HEK293 (cell line): ENCODE data around the gene NEK10.

Source experiments
- CTCF ChIP-seq: fragments of 450-650 bp; formaldehyde crosslinking; IDR thresholded peaks from 2 replicates; pipeline ENCODE4 v1.5.1; 2016; ENCODE audit warnings: missing biosample characterization, missing genetic modification characterization
- KLF16 ChIP-seq: fragments of 450-650 bp; formaldehyde crosslinking; IDR thresholded peaks from 2 replicates; pipeline ENCODE4 v1.5.1; 2017; ENCODE audit warnings: missing biosample characterization, missing genetic modification characterization
- PATZ1 ChIP-seq: fragments of 450-650 bp; formaldehyde crosslinking; IDR thresholded peaks from 2 replicates; pipeline ENCODE4 v1.5.1; 2016; ENCODE audit warnings: missing biosample characterization, missing genetic modification characterization
- RBAK ChIP-seq: fragments of 450-650 bp; formaldehyde crosslinking; IDR thresholded peaks from 2 replicates; pipeline ENCODE4 v1.5.1; 2016; ENCODE audit warnings: missing biosample characterization, missing genetic modification characterization
- SETDB1 ChIP-seq: IDR thresholded peaks from one replicate; pipeline ENCODE4 v1.6.1; 2017; ENCODE audit warnings: mild to moderate bottlenecking, low read length, moderate library complexity, mixed read lengths; ENCODE audit not compliant: insufficient read length
- SP2 ChIP-seq: fragments of 450-650 bp; formaldehyde crosslinking; IDR thresholded peaks from 2 replicates; pipeline ENCODE4 v1.5.1; 2016; ENCODE audit warnings: missing biosample characterization, missing genetic modification characterization
- ZBTB1 ChIP-seq: fragments of 450-650 bp; formaldehyde crosslinking; IDR thresholded peaks from 2 replicates; pipeline ENCODE4 v1.5.1; 2016; ENCODE audit warnings: missing biosample characterization, missing genetic modification characterization
- ZNF184 ChIP-seq: fragments of 450-650 bp; IDR thresholded peaks from 2 replicates; pipeline ENCODE4 v1.5.1; 2018; ENCODE audit warnings: missing biosample characterization, mild to moderate bottlenecking, missing genetic modification characterization
- ZNF274 ChIP-seq, 2 experiments: fragments of 200-500 bp in 1 of 2; fragments of 450-650 bp in 1 of 2; sonication (Bioruptor generic) in 1 of 2; formaldehyde crosslinking in 1 of 2; IDR thresholded peaks; 2 replicates each; pipeline versions ENCODE4 v1.5.1 to v1.6.1; 2014 to 2016; ENCODE audit warnings: borderline replicate concordance in 1 of 2, inconsistent platforms in 1 of 2, low read length in 1 of 2, missing biosample characterization in 1 of 2, missing genetic modification characterization in 1 of 2
- ZNF558 ChIP-seq: fragments of 450-650 bp; formaldehyde crosslinking; IDR thresholded peaks from 2 replicates; pipeline ENCODE4 v1.5.1; 2016; ENCODE audit warnings: missing biosample characterization, missing genetic modification characterization

GRCh38 chr3:27254896-27255295, 114.3 kb downstream of the NEK10 start:
- no peak for TF ChIP-seq CTCF
- TF ChIP-seq ZBTB1 (tag by site-specific recombination) = no peak
- TF ChIP-seq ZNF184 = no peak
- TF ChIP-seq KLF16 (tag by site-specific recombination) = no peak
- TF ChIP-seq SETDB1 = no peak
- no peak for TF ChIP-seq RBAK
- TF ChIP-seq ZNF274 (IDR thresholded peaks at IDR 0.05; ENCODE audit: low read length) = no peak
- TF ChIP-seq ZNF274 (tag by site-specific recombination; IDR thresholded peaks at IDR 0.05; ENCODE audit: borderline replicate concordance) = no peak
- no peak for TF ChIP-seq ZNF558 (tag by site-specific recombination)
- TF ChIP-seq SP2 = no peak
- TF ChIP-seq PATZ1 (tag by site-specific recombination) = no peak
